Astrocyte (in vitro differentiated cells and primary cell): ENCODE measurements around the gene LDHD.

Experiments used
- EZH2 ChIP-seq: IDR thresholded peaks from 2 replicates; pipeline ENCODE4 v1.6.1; 2012; ENCODE audit warnings: mild to moderate bottlenecking, low read length, inconsistent platforms; ENCODE audit not compliant: insufficient read depth
- TF ChIP-seq, protein P1 (sequence below): IDR thresholded peaks from 2 replicates; pipeline ENCODE4 v1.5.1; 2011; ENCODE audit warnings: low read depth, mild to moderate bottlenecking, inconsistent platforms, low read length, moderate library complexity; ENCODE audit not compliant: insufficient read depth

DNA sequence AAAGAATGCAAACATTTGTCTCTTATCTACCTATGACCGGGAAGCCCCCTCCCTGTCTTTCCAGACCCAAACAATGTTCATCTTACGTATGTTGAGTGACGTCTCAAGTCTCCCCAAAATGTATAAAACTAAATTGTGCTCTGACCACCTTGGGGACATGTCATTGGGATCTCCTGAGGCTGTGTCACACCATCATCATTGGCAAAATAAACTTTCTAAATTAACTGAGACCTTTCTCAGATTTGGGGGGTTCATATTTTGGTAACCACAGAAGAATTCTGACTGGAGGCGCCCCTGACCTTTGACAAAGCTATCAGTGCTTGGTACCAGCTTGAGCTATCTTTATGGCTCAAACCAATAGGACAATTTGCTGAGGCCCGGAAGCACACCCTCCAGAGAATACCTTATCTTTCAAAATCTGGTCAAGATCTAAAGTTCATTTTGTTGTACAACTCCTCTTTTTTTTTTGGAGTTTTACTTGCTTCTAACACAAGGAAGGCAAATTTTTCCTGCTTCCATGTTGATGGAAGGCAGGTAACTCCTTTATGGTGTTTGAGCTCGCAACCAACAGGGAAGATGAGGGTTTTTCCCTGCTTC lies 2.5 kb upstream of the LDHD start:
- TF ChIP-seq, protein P1, sequence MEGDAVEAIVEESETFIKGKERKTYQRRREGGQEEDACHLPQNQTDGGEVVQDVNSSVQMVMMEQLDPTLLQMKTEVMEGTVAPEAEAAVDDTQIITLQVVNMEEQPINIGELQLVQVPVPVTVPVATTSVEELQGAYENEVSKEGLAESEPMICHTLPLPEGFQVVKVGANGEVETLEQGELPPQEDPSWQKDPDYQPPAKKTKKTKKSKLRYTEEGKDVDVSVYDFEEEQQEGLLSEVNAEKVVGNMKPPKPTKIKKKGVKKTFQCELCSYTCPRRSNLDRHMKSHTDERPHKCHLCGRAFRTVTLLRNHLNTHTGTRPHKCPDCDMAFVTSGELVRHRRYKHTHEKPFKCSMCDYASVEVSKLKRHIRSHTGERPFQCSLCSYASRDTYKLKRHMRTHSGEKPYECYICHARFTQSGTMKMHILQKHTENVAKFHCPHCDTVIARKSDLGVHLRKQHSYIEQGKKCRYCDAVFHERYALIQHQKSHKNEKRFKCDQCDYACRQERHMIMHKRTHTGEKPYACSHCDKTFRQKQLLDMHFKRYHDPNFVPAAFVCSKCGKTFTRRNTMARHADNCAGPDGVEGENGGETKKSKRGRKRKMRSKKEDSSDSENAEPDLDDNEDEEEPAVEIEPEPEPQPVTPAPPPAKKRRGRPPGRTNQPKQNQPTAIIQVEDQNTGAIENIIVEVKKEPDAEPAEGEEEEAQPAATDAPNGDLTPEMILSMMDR, result no peak
- no peak for TF ChIP-seq EZH2
